Ectodermal cell (in vitro differentiated cells): ENCODE measurements around the gene SPATA6.
"Not testable (repeated sequence)": the region's sequence is repeated elsewhere in the genome, so short reads cannot be mapped to it uniquely, and the experiment has no call there.

Experiments used
- H3K27ac ChIP-seq: 2 replicates; pipeline ENCODE4 v1.7.0; 2013; ENCODE audit warnings: mild to moderate bottlenecking, low read depth, low read length; ENCODE audit not compliant: insufficient read depth, poor library complexity, severe bottlenecking
- H3K27me3 ChIP-seq: 2 replicates; pipeline ENCODE4 v1.7.0; 2013; ENCODE audit warnings: mild to moderate bottlenecking, low read length; ENCODE audit not compliant: insufficient read depth, control insufficient read depth, poor library complexity, severe bottlenecking
- H3K36me3 ChIP-seq: one replicate; pipeline ENCODE4 v1.7.0; 2013; ENCODE audit warnings: low read length; ENCODE audit not compliant: control insufficient read depth, insufficient read depth
- H3K4me1 ChIP-seq: one replicate; pipeline ENCODE4 v1.7.0; 2013; ENCODE audit warnings: low read length; ENCODE audit not compliant: control insufficient read depth, insufficient read depth
- H3K4me3 ChIP-seq: 2 replicates; pipeline ENCODE4 v1.7.0; 2013; ENCODE audit warnings: low read depth, low read length, control low read depth; ENCODE audit not compliant: insufficient read depth
- H3K9me3 ChIP-seq: 2 replicates; pipeline ENCODE4 v1.7.0; 2013; ENCODE audit warnings: mild to moderate bottlenecking, low read length, moderate library complexity; ENCODE audit not compliant: control insufficient read depth
- WGBS, 2 experiments: methylation state at CpG; one replicate each; pipeline ENCODE4 v1.1.7; 2013; ENCODE audit warnings: missing lambda C conversion rate in 2 of 2; 5-methylcytosine and 5-hydroxymethylcytosine counted together

The SPATA6 gene

DNA sequence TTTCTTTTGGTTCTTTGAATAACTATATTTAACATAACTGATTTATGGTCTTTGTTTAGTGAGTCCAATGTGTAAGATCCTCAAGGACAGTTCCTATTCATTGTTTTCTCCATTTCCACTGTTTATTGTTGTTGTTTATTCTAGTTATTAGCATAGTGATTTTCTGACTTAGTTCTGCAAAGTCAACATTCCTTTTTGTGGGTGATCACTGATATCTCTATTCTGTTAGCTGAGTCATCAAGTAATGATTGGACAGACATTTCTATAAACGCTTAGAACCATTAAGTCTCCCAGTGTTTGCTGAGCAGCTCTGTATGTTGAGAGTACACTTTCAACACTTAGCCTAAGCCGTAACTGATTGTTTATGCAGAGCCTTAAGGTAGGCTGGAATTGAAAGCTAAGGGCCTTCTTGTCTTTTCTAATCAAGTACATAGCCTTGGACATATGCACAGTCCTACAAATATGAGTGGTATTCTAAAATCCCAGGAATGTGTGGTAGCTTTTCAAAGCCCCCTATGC, 162.4 kb downstream of the SPATA6 start:
- Histone ChIP-seq H3K27me3 (no peaks in the 10 kb centered on the region), H3K9me3 (no peaks in the 10 kb centered on the region), H3K4me3 (no peak overlapping the region), H3K4me1 (no peaks in the 10 kb centered on the region), H3K27ac (no peak overlapping the region), H3K36me3 (peaks cover 3% of the 10 kb centered on the region)
- 87 to 92% methylated on average over 2 of the region's 2 CpGs for WGBS, 2 experiments

DNA sequence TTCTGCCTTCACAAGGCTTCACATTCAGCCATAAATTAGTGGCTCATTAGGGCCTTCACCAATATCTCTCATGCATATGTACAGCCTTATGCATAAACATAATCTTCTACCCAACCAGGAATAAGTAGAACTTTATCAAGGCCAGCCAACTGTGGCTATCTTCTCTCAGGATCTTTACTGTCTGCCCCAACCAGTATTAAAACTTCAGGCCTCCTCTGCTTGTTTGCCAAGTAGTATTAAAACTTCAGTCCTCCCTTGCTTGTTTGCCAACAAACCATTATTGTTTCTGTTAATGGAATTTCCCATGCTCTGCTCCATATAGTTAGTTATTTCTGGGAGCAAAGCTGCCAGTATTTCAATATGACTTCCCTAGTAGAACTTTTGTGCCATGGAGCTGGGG, 169.4 kb downstream of the SPATA6 start:
- Histone ChIP-seq H3K4me3 (no peak overlapping the region), H3K9me3 (no peaks in the 10 kb centered on the region), H3K27me3 (no peaks in the 10 kb centered on the region), H3K36me3 (no peaks in the 10 kb centered on the region), H3K27ac (no peak overlapping the region), H3K4me1 (no peaks in the 10 kb centered on the region)

DNA sequence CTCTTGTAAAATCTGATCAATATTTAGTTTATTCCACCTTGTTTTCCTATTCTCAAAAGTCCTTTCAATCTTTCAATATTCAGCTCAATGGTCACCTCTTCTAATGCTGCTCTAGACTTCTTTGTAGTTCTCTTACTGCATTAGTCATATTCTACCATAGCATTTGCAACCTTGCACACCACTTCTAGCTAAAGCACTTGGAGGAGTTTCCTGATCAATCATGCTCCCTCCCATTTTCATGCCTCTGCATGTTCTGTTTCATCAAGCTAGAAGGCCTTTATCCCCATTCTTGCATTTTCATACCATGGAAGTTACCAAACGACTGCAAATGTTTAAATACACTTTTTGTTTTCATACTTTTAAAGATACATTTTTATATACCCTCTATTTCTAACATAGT, 177.3 kb downstream of the SPATA6 start:
- no peaks in the 10 kb centered on the region for H3K4me1 ChIP-seq
- H3K36me3 ChIP-seq, result no peaks in the 10 kb centered on the region
- H3K27me3 ChIP-seq, result no peaks in the 10 kb centered on the region
- H3K27ac ChIP-seq, result no peak overlapping the region
- WGBS, 2 experiments, result 50% methylated on average over 1 of the region's 1 CpG; no CpG with 5 or more reads in 1 of the 2 experiments
- H3K4me3 ChIP-seq, result no peak overlapping the region
- no peaks in the 10 kb centered on the region for H3K9me3 ChIP-seq

DNA sequence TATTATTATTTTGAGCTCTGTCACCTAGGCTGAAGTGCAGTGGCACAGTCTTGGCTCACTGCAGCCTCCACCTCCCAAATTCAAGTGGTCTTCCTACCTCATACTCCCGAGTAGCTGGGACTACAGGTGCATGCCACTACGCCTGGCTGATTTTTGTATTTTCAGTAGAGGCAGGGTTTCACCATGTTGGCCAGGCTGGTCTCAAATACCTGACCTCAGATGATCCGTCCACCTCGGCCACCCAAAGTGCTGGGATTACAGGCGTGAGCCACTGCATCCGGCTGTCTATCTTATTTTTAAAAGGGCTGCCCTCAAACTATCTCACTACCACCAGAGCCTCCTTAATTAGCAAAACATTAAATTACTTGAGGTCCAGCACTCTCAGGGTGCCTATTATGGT, 177.9 kb downstream of the SPATA6 start:
- H3K36me3 ChIP-seq, H3K4me1 ChIP-seq, H3K27ac ChIP-seq, H3K9me3 ChIP-seq, H3K4me3 ChIP-seq, H3K27me3 ChIP-seq: not testable (repeated sequence)
- WGBS, 2 experiments, result 92 to 94% methylated on average over 6 of the region's 6 CpGs

DNA sequence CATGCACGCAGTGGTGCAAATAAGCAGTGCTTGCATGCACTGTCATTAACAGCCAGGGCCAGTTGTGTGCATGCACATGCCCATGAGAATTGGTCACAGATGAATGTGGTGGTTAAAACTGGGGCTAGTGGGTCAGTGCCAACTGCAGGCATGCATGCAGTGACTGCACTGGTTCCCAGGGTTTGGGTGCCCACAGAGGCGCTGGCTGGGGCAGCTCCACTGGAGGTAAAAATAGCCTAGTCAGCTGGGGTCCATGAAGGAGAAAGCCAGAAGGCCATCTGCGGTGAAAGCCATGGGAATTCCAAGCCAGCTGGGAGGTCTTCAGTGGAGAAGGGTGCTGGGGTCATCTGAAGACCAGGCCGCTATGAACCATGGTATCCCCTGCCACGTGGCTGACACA, 179.3 kb downstream of the SPATA6 start:
- Histone ChIP-seq H3K9me3 (no peaks in the 10 kb centered on the region), H3K27ac (no peak overlapping the region), H3K4me1 (no peaks in the 10 kb centered on the region), H3K27me3 (no peaks in the 10 kb centered on the region), H3K36me3 (no peaks in the 10 kb centered on the region), H3K4me3 (no peak overlapping the region)
- WGBS, 2 experiments, result 90 to 93% methylated on average over 5 of the region's 5 CpGs

DNA sequence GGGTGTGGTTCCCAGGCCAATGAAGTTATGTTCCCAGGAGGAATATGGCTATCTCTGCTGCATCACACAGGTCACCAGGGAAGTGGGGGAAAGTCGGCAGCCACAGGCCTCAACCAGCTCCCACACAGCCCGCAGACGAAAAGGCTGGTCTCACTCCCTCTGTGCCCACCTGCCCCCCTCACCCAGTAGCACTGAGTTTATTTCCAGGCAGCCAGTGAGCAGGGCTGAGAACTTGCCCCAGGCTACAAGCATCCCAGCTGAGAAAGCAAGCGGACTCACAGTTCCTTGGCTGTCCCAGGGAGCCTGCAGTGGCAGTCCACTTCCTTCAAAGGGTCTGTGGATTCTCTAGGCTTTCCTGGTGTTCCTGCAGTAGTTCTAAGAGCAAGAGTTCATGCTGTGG, 180.6 kb downstream of the SPATA6 start:
- H3K4me1 ChIP-seq, result no peaks in the 10 kb centered on the region
- 87 to 90% methylated on average over 4 of the region's 4 CpGs for WGBS, 2 experiments
- no peaks in the 10 kb centered on the region for H3K27me3 ChIP-seq
- H3K9me3 ChIP-seq, result no peaks in the 10 kb centered on the region
- no peak overlapping the region for H3K27ac ChIP-seq
- no peak overlapping the region for H3K4me3 ChIP-seq
- H3K36me3 ChIP-seq, result no peaks in the 10 kb centered on the region

DNA sequence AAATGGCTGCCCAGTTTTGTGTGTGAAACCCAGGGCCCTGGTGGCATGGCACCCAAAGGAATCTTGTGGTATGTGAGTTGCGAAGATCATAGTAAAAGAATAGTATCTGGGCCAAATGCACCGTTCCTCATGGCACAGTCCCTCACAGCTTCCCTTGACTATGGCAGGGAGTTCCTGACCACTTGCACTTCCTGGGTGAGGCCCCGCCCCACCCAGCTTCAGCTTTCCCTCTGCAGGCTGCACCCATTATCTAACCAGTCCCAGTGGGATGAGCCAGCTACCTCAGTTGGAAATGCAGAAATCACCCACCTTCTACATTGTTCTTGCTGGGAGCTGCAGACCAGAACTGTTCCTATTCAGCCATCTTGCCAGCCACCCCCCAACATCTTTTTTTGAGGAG, 186.5 kb downstream of the SPATA6 start:
- no peak overlapping the region for H3K4me3 ChIP-seq
- WGBS, 2 experiments, result 91% methylated on average over 3 of the region's 3 CpGs
- no peak overlapping the region for H3K27ac ChIP-seq
- no peaks in the 10 kb centered on the region for H3K27me3 ChIP-seq
- no peaks in the 10 kb centered on the region for H3K36me3 ChIP-seq
- H3K9me3 ChIP-seq, result no peaks in the 10 kb centered on the region
- no peaks in the 10 kb centered on the region for H3K4me1 ChIP-seq

DNA sequence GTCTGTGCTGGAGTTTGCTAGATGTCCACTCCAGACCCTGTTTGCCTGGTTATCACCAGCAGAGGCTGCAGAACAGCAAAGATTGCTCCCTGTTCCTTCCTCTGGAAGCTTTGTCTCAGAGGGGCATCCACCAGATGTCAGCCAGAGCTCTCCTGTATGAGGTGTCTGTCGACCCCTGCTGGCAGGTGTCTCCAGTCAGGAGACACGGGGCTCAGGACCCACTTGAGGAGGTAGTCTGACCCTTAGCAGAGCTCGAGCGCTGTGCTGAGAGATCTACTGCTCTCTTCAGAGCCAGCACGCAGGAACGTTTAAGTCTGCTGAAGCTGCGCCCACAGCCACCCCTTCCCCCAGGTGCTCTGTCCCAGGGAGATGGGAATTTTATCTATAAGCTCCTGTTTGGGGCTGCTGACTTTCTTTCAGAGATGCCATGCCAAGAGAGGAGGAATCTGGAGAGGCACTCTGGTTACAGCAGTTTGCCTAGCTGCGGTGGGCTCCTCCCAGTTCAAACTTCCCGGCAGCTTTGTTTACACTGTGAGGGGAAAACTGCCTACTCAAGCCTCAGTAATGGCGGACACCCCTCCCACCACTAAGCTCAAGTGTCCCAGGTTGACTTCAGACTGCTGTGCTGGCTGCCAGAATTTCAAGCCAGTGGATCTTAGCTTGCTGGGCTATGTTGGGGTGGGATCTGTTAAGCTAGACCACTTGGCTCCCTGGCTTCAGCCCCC, 187.1 kb downstream of the SPATA6 start:
- not testable (repeated sequence) for H3K36me3 ChIP-seq, H3K4me1 ChIP-seq, H3K4me3 ChIP-seq, H3K9me3 ChIP-seq, H3K27ac ChIP-seq, H3K27me3 ChIP-seq
- WGBS, 2 experiments, result 84% methylated on average over 10 of the region's 10 CpGs

DNA sequence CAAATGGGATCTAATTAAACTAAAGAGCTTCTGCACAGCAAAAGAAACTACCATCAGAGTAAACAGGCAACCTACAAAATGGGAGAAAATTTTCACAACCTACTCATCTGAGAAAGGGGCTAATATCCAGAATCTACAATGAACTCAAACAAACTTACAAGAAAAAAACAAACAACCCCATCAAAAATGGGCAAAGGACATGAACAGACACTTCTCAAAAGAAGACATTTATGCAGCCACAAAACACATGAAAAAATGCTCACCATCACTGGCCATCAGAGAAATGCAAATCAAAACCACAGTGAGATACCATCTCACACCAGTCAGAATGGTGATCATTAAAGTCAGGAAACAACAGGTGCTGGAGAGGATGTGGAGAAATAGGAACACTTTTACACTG, 189.7 kb downstream of the SPATA6 start:
- not testable (repeated sequence) for H3K36me3 ChIP-seq, H3K27ac ChIP-seq, H3K4me3 ChIP-seq, H3K27me3 ChIP-seq, H3K9me3 ChIP-seq, H3K4me1 ChIP-seq

DNA sequence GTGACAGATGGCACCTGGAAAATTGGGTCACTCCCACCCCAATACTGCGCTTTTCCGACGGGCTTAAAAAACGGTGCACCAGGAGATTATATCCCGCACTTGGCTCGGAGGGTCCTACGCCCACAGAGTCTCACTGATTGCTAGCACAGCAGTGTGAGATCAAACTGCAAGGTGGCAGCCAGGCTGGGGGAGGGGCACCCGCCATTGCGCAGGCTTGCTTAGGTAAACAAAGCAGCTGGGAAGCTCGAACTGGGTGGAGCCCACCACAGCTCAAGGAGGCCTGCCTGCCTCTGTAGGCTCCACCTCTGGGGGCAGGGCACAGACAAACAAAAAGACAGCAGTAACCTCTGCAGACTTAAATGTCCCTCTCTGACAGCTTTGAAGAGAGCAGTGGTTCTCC, 194.6 kb downstream of the SPATA6 start:
- 86 to 96% methylated on average over 10 of the region's 10 CpGs for WGBS, 2 experiments
- H3K9me3 ChIP-seq, H3K4me1 ChIP-seq, H3K36me3 ChIP-seq, H3K4me3 ChIP-seq, H3K27ac ChIP-seq, H3K27me3 ChIP-seq: not testable (repeated sequence)

DNA sequence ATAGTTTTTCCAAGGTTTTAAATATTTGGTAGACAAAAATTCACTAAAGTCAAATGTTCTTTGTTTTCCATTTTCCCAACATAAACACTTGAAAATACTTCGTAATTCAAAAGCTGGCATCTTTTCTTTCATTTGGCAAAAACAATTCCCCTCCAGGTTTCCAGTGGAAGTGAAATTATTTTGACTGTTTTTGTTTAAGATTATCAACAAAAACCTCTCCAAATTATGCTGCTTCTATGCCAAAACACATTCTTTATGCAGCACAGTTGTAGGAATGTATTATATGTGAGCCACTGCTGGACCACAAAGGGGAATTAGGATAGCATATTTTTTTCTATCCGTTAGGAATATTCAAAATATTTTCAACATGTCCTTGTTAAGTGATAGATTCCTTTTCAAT, 205.4 kb downstream of the SPATA6 start:
- no peaks in the 10 kb centered on the region for H3K9me3 ChIP-seq
- WGBS, 2 experiments, result 63 to 100% methylated on average over 1 of the region's 2 CpGs
- no peaks in the 10 kb centered on the region for H3K36me3 ChIP-seq
- no peaks in the 10 kb centered on the region for H3K27me3 ChIP-seq
- H3K4me1 ChIP-seq, result no peaks in the 10 kb centered on the region
- H3K4me3 ChIP-seq, result no peak overlapping the region
- no peak overlapping the region for H3K27ac ChIP-seq
